Gastroesophageal sphincter (tissue), 4 donors: ENCODE data around the gene LARGE1. TPM values are rescaled to one million over a fixed set of nuclear protein-coding genes. Genes with fewer than 3 reads are reported as not detected.
A peak's percentile ranks its signal among the peaks of the same experiment; 100 is the strongest.

Source experiments
- ATAC-seq: fragments of 150-250 bp; one replicate; pipeline ENCODE4 v1.9.1; 2016; ENCODE audit warnings: mild to moderate bottlenecking, moderate library complexity
- H3K27ac ChIP-seq, 4 donors: fragments of 200-600 bp; sonication (generic) in 3 of 4; 1 replicate in 3 of 4; 2 replicates in 1 of 4; pipeline ENCODE4 v1.5.1; 2016 to 2019
- H3K27me3 ChIP-seq: fragments of 200-600 bp; sonication (generic); one replicate; pipeline ENCODE4 v1.5.1; 2019
- H3K36me3 ChIP-seq, 2 donors: fragments of 200-600 bp; sonication (generic); one replicate each; pipeline ENCODE4 v1.5.1; 2019; ENCODE audit warnings: control low read depth in 1 of 2
- H3K4me1 ChIP-seq, 3 donors: fragments of 200-600 bp; sonication (generic); 1 replicate in 2 of 3; 2 replicates in 1 of 3; pipeline ENCODE4 v1.5.1; 2016 to 2019; ENCODE audit warnings: control low read depth in 2 of 3
- H3K4me3 ChIP-seq, 2 donors: fragments of 200-600 bp; sonication (generic); one replicate each; pipeline ENCODE4 v1.5.1; 2019; ENCODE audit warnings: mild to moderate bottlenecking in 1 of 2, moderate library complexity in 1 of 2
- H3K9me3 ChIP-seq, 3 donors: fragments of 200-600 bp; sonication (generic); one replicate each; pipeline ENCODE4 v1.5.1; 2017 to 2019; ENCODE audit warnings: control low read depth in 2 of 3
- EP300 ChIP-seq: sonication (generic); formaldehyde crosslinking; IDR thresholded peaks from one replicate; pipeline ENCODE4 v1.6.1; 2017; ENCODE audit warnings: antibody characterized with exemption, mild to moderate bottlenecking
- POLR2A ChIP-seq, 2 donors: fragments of 450-650 bp; IDR thresholded peaks; one replicate each; pipeline ENCODE4 v1.6.1; 2017; ENCODE audit warnings: antibody characterized with exemption in 2 of 2, mild to moderate bottlenecking in 2 of 2, moderate library complexity in 1 of 2
- POLR2AphosphoS5 ChIP-seq: sonication (generic); formaldehyde crosslinking; IDR thresholded peaks from one replicate; pipeline ENCODE4 v1.6.1; 2017; ENCODE audit warnings: antibody characterized with exemption
- WGBS, 2 donors: methylation state at CpG; one replicate each; pipeline ENCODE4 v1.1.5; 2018; ENCODE audit warnings: low coverage in 1 of 2; 5-methylcytosine and 5-hydroxymethylcytosine counted together
- total RNA-seq, 4 donors: library from RNA; depleted of rRNA; stranded (reverse); fragments of >200 nt; gene quantifications; one replicate each; pipeline ENCODE4 v1.1.0, GENCODE V29; 2016
- TF ChIP-seq, protein P1 (sequence below), 4 experiments: fragments of 200-600 bp in 2 of 4; fragments of 450-650 bp in 2 of 4; sonication (generic) in 1 of 4; IDR thresholded peaks; one replicate each; pipeline ENCODE4 v1.5.1; 2017 to 2019; ENCODE audit warnings: antibody characterized with exemption in 4 of 4, mild to moderate bottlenecking in 2 of 4, moderate library complexity in 2 of 4

LARGE1 gene
- total RNA-seq, 4 donors from 2014 or later: 23.0 to 67.8 (median 48.0) TPM

DNA sequence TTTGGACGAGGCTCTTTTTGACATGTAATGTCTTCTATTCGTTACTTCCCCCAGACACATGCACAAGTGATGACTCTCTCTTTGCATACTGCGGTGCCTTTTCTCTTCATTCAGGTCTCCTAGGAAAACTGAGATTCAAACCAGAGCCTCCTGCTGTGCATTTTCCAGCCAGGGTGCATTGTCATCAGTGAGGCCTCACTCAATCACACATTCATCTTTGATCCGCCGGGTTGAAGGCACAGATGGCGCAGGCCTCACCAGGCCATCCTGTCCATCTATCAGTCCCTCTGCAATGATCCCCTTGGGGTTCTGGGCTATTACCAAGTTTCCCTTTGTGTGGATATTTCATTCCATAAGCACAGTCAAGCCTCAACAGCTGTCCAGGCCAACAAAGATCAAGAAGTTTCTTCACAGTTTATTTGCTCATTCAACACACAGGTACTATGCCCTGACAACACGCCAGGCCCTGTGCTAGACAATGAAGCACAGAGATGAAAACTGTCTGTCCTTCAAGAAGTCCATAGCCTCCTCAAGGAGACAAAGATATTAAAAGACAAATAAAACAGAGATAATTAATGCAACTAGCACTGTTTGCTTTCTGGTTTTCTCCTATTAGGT, 107.8 kb downstream of the LARGE1 start:
- Histone ChIP-seq H3K4me3 (no peak overlapping the region), H3K27me3 (no peaks in the 10 kb centered on the region), H3K36me3 (no peaks in the 10 kb centered on the region), H3K9me3 (peaks cover 0 to 4% (median 0%) of the 10 kb centered on the region in 3 donors), H3K27ac (peak overlapping the region; percentile 34 to 81 (median 75)), H3K4me1 (peaks cover 7 to 28% (median 10%) of the 10 kb centered on the region in 3 donors)
- 80 to 100% methylated on average over 2 to 6 of the region's 7 CpGs for WGBS, 2 donors
- TF ChIP-seq, protein P1, sequence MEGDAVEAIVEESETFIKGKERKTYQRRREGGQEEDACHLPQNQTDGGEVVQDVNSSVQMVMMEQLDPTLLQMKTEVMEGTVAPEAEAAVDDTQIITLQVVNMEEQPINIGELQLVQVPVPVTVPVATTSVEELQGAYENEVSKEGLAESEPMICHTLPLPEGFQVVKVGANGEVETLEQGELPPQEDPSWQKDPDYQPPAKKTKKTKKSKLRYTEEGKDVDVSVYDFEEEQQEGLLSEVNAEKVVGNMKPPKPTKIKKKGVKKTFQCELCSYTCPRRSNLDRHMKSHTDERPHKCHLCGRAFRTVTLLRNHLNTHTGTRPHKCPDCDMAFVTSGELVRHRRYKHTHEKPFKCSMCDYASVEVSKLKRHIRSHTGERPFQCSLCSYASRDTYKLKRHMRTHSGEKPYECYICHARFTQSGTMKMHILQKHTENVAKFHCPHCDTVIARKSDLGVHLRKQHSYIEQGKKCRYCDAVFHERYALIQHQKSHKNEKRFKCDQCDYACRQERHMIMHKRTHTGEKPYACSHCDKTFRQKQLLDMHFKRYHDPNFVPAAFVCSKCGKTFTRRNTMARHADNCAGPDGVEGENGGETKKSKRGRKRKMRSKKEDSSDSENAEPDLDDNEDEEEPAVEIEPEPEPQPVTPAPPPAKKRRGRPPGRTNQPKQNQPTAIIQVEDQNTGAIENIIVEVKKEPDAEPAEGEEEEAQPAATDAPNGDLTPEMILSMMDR (IDR thresholded peaks at IDR 0.05): no peak
- no peak for TF ChIP-seq POLR2A (IDR thresholded peaks at IDR 0.05)
- no peak for TF ChIP-seq EP300
- no peak for ATAC-seq

DNA sequence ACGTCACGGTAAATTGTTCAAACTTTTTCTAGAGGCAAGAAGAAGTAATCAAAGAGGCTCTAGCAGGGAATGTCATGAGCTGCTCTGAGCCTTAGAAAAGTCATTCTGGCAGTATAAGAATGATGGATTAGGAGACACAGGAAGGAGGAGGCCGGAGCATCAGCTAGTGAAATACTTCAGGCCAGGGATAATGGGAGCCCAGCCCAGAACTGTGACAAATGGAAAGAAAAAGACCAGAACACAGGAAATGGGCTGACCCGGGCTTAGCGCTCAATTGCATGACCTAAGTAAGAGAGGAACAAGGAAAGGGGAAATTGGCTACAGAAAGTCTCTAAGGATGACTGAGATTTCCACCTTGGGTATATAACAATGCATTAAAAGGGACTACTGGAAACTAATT, 108.6 kb downstream of the LARGE1 start:
- 6 to 14% methylated on average over 5 of the region's 5 CpGs for WGBS, 2 donors
- TF ChIP-seq POLR2AphosphoS5: peak; percentile 84
- TF ChIP-seq POLR2A (IDR thresholded peaks at IDR 0.05): no peak
- TF ChIP-seq EP300: no peak
- TF ChIP-seq, protein P1 (IDR thresholded peaks at IDR 0.05): no peak
- H3K4me3 ChIP-seq: no peak overlapping the region
- no peaks in the 10 kb centered on the region for H3K36me3 ChIP-seq
- peaks cover 7 to 35% (median 10%) of the 10 kb centered on the region in 3 donors for H3K4me1 ChIP-seq
- H3K27me3 ChIP-seq: no peaks in the 10 kb centered on the region
- H3K27ac ChIP-seq: peak overlapping the region; percentile 73 to 81 (median 76)
- H3K9me3 ChIP-seq: peaks cover 0 to 4% (median 0%) of the 10 kb centered on the region in 3 donors
- ATAC-seq: peak; percentile 92

DNA sequence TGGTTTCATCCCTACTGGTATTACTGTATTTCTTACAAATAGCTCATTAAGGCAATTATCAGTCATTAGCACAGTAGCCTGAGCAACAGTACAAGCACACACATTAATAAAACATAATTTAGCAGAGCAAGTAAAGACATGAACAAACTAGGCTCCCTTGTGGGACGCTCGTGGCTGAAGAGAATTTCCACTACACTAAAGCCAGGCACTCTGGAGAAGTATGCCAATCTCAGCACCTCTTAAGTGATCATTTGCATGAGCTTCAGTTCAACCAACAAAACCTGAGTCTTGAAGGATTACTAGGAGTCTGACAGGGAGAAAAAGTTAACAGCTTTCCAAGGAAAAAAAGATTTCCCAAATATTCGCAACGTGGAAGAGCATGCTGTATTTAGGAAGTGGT, 109.1 kb downstream of the LARGE1 start:
- Histone ChIP-seq H3K27me3 (no peaks in the 10 kb centered on the region), H3K27ac (peak overlapping the region; percentile 73 to 81 (median 76)), H3K4me1 (peaks cover 7 to 40% (median 13%) of the 10 kb centered on the region in 3 donors), H3K4me3 (no peak overlapping the region), H3K9me3 (peaks cover 0 to 3% (median 0%) of the 10 kb centered on the region in 3 donors), H3K36me3 (no peaks in the 10 kb centered on the region)
- peak; percentile 12 for ATAC-seq
- no peak for TF ChIP-seq POLR2A (IDR thresholded peaks at IDR 0.05)
- TF ChIP-seq EP300: no peak
- TF ChIP-seq POLR2AphosphoS5: no peak
- TF ChIP-seq, protein P1 (IDR thresholded peaks at IDR 0.05): no peak
- 21 to 40% methylated on average over 2 to 4 of the region's 4 CpGs for WGBS, 2 donors

DNA sequence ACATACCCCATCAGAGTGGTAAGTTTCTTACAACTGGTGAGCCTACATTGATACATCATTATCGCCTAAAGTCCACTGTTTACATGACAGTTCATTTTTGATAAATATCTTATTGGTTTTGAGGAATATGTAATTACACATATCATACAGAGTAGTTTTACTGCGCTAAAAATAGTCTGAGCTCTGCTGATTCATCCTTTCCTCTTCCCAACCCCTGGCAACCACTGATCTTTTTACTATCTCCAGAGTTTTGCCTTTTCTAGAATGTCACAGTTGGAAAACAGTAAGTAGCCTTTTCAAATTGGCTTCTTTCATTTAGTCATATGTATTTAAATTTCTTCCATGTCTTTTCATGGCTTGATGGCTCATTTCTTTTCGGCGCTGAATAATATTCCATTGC, 112.8 kb downstream of the LARGE1 start:
- WGBS, 2 donors: 79 to 81% methylated on average over 4 of the region's 4 CpGs
- H3K4me3 ChIP-seq: no peak overlapping the region
- no peaks in the 10 kb centered on the region for H3K36me3 ChIP-seq
- TF ChIP-seq, protein P1 (IDR thresholded peaks at IDR 0.05): no peak
- ATAC-seq: no peak
- peaks cover 9 to 75% (median 25%) of the 10 kb centered on the region in 3 donors for H3K4me1 ChIP-seq
- H3K27ac ChIP-seq: no peak overlapping the region
- H3K27me3 ChIP-seq: no peaks in the 10 kb centered on the region
- no peaks in the 10 kb centered on the region for H3K9me3 ChIP-seq

DNA sequence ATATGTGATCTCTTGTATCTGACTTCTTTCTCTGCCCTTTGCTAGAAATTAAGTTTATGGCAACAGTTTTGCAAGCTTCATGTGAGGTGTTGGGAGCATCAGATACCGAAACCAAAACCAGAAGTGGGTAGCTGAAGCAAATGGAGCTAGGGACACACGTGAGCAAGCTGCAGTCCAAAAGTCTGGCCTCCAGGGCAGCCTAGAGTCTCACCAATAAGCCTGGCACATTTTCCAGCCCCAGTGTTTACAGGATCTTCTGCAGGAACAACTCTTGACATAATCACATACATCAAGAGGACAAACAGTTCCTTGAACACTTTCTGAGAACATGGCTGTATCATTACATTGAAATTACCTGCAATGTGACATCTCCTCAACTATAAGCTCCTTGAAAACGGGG, 114.1 kb downstream of the LARGE1 start:
- Histone ChIP-seq H3K27ac (no peak overlapping the region), H3K4me3 (no peak overlapping the region), H3K4me1 (peaks cover 6 to 71% (median 15%) of the 10 kb centered on the region in 3 donors), H3K9me3 (no peaks in the 10 kb centered on the region), H3K27me3 (no peaks in the 10 kb centered on the region), H3K36me3 (no peaks in the 10 kb centered on the region)
- TF ChIP-seq POLR2A (IDR thresholded peaks at IDR 0.05) (no peak), POLR2AphosphoS5 (peak; percentile 68)
- TF ChIP-seq, protein P1 (IDR thresholded peaks at IDR 0.05): no peak
- ATAC-seq: no peak
- 31% methylated on average over 3 of the region's 3 CpGs; no CpG with 5 or more reads in 1 of the 2 donors for WGBS, 2 donors
